ENCODE data around the gene ATXN2.
A peak's percentile ranks its signal among the peaks of the same experiment; 100 is the strongest.

Gene ATXN2

DNA sequence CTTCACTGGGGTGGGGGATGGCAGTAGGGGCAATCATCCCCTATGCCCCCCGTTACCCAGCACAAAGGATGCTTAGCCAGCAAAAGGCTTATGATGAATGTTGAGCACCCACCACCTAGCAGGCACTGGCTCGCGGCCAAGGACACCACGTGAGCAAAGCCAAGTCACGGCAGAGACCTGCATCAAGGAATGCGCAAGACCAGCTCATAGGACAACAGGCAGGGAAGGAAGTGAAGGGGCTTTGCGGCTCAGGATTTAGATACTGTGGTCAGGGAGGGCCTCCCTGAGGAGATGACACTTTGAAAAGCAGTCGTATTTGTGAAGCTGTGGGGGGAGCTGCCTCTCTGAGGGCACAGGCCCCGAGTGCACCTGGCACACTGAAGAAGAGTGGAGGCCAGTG, 160.6 kb downstream of the ATXN2 start:
- DNase-seq = peak in 7 of 56 donors; percentile 16 to 32 (median 24)

DNA sequence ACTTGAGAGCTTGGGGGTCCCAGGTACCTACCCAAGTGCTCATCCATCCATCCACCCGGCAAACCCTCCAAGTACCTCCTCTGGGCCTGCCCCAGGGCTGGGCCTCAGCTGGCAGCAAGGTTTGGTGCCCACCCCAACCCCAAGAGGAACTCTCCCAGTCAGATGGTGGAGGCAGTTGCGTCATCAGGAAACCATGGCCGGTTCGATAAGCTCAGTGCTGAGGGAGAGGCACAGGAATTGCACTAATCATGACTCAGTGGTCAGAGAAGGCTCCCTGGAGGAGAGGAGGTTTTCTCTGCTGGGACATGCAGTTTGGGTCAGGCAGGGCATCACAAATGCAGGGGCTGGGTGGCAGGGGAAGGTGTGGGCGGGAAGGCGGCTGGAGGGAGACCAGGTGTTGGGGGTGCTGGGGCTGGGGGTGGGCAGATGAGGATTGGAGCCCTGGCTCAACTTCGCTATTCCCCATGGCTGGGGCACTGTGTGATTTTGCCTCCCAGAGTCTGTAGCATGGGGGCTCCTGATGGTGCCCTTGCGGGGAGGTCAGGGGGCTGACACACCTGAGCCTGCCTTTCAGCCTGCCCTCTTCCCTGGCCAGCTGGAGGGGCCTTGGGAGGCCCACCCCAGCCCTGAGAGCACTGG, 161.2 kb downstream of the ATXN2 start:
- peak in 4 of 56 donors; percentile 12 to 32 (median 20) for DNase-seq

DNA sequence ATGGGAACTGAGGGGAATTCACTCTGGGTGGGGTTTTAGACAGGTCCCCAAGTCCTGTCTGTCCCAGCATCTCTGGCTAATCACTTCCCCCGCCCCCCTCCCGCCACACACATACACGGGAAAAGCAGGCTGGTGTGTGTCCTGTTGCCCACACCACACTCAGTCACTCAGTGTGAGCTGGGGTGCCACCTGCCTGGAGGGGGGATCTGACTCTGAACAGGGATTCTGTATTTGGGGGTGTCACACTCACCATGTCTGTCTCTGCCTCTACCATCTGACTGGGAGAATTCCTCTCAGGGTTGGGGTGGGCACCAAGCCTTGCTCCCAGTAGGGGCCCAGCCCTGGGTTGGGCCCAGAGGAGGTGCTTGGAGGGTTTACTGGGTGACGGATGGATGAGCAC, 162.3 kb downstream of the ATXN2 start:
- no peak for DNase-seq

DNA sequence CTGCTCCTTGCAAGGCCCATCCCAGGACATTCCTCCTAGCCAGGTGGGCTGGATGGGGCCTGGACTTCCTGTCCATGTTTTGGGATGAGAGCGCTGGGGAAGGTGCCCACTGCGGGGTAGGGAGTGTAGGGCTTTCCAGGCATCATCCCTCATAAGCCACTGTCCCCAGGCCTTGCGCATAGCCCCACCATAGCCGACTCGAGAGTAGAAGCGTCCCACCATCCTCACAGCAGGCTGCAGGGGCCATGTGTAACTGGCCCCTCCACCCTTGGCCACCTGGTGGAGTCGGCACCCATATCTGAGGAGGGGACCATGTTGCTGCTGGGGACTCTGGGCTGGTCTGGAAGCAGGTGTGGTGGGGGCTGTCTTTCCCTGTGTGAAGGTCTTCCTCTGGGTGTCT, 162.8 kb downstream of the ATXN2 start:
- no peak for DNase-seq

DNA sequence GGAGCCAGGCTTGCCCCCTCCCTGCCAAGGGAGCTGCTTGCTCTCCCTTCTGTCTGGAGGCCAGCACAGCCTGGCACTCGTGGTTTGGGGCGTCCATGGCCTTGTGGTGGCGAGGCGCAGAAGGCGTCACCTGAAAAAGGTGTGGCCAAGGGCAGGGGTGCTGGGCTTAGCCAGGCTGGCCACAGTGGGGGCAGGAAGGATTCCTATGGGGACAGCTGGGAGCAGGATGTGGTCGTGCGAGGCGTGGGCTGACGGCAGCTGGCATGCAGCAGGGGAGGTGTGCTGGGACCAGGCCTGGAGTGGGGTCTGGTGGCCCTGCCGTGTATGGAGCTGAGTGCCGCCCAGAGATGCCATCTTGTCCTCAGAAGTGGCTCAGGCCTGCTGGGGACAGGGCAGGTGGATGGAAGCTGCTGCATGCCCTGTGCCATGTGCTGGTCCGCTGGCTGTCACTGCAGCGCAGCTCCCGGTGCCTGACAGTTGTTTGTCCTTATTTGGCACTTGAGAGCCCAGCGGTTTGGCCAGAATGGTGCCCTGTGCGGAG, 163.4 kb downstream of the ATXN2 start:
- DNase-seq = no peak

DNA sequence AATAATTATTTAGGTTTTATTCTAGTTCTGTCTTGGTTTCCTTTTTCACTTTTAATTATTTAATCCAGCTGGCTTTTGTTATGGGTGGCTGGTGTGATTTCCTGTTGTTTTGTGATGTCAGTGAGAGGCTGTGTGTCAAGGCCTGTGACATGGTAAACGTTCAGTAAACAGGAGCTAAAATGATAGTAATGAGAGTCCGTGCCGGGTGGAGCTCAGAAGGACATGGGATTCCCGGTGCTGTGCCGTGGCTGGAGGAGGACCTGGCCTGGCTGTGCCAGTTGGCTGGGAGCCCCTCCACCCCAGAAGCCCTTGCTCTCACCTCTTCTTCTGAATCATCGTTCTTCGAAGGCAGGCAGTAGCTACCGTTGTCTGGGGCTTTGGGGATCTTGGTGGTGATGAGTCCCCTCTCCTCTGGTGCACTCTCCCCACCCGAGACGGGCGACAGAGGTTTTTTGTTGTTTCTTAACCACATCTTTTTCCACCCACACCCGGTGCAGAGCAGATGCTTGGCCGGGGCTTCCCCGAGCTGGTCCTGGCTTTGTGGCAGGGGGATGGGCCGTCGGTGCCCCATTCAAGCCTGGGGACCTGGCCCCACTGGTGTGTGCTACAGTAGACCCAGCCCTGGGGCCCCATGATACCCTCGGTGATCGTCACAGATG, 164.3 kb downstream of the ATXN2 start:
- DNase-seq = peak in 2 of 56 donors; percentile 12 to 28

DNA sequence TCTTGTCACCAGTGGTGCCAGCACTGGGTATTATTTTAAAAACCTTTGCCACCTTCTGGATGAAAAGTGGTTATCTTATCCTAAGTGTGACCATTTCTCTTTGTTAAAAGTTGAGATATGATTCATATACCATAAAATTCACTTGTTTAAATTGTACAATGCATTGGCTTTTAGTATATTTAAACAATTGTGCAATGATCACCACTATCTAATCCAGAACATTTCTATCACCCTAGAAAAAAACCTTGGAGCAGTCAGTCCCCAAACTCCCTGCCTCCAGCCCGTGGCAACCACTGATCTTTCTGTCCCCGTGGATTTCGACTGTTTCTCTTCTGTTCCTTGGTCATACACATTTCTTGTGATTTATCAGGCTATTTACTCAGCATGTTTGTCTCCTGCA, 165.1 kb downstream of the ATXN2 start:
- no peak for DNase-seq

DNA sequence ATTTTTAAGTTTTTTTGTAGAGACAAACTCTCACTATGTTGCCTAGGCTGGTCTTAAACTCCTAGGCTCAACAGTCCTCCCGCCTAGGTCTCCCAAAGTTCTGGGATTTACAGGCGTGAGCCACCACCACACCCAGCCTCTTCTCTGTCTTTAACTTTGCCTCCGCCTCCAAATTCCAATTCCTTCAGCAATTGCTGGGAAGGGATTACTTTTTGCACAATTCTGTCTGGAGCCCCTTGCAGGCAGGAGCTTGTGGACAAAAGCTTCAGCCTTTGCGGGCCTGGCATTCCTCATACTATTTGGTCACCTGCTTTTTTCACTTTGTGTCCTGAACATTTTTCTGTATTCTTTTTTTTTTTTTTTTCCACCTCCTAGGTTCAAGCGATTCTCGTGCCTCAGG, 167.3 kb downstream of the ATXN2 start:
- DNase-seq = no peak

DNA sequence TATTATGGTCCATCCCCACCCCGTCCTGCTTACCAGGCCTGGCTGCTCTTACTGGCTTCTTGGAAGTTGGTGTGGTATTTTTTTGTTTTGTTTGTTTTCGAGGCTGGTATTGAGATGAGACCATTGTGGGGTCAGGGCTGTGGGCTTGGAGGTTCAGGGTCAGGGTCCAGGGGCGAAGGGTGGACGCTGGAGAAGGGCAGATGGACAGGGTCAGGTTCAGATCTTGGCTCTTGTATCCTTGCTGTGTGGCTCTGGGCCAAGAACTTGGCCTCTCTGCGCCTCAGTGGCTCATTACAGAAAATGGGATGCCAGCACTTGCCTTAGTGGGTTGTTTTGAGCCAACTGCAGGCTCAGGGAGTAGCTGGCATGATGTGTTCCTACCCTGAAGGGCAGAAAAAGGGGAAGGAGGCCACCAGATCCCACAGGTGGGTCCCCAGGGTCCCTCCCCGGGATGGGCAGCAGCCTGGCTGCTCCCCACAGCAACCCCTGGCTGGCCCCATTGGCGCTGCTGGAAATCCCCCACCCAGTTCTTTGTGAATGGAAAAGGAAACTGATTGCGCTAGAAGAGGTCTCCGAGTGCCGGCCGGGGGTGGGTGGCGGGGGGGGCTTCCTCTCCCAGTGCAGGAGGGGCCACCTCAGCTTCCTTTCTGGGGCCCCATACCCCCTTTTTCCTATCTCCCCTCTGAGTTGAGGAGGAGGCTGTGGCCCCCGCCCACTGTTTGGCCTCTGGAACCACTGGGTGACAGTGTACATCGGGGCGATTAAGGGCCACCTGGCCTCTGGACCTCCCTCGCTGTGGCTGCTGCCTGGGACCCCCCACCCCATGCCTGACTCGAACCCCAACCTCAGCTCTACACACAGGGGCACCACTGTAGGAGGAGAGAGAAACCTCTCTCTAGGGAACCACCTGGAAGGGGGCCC, 168.4 kb downstream of the ATXN2 start:
- DNase-seq = no peak

DNA sequence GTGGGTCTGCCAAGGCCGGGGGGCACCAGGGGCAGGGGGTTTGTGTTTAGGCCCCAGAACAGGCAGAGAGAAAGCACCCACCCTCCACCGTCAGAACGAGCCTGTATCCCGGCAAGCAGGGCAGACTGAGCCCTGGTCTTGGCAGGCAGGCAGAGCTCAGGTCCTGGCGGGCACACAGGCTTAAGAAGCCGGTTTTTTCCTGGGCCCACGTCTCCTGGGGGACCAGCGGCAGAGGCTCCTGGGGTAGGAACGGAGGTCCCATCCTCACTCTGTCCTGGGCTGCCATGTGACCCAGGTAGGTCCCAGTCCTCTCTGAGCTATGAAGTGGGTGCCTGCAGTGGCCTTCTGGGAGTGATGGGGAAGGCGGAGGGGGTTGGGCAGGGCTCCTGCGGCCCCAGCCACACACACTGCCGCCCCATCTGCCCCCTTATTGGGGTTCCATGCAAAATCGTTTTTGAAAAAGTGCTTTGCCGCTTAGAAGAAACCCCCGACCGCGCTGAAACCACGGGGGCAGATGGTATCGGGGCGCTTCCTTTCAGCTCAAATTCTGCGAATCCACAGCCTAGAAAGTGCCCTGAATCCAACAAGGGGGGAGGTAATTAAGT, 169.2 kb downstream of the ATXN2 start:
- no peak for DNase-seq

DNA sequence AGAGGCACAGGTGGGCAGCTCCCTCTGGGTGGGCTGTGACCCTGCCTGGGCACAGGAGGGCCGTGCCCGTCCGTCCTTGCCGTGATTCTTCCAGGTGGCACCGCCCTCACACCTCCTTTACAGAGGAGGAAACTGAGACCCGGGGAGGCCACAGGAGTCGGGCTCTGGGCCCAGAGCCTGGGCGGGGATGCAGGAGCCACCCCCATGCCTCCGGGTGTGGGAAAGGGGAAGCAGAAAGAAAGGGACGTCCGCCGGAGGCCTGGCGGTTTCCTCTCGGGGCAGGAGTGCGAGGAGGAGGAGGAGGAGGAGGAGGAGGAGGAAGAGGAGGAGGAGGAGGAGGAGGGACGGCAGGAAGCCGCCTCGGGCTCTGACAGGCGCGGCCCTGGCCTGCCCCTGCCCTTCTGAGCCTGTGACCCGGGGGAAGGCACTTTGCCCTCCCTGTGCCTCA, 170.4 kb downstream of the ATXN2 start:
- DNase-seq = peak in 12 of 56 donors; percentile 15 to 46 (median 26)

DNA sequence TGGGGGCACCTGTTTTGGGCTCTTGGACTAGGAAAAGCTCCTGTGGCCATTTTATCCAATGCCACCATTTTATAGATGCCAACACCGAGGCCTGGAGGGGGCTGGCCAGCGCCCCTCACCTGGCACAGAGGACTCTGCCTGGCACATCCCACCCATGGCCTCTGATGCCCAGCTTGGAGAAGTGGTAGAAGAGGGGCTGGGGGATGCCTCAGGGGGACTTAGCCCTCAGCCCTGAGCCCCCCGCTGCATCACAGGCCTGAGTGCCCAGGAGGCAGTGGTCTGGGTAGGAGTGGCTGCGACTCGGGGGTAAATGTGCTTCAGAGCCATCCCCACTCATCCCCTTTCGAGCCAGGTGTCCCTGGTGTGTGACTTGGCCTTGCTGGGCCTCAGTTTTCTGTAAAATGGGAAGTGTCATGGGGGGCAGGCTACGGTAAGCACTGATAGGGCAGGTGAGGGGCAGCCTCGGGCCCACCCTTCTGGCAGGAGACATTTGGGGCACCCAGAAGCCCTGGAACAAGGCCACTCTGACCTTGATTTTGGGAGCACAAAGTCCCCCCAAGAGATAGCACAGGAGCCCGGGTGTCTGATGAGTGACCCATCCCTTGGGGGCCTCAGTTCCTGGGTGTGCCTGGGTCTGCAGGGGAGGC, 170.9 kb downstream of the ATXN2 start:
- DNase-seq = no peak

DNA sequence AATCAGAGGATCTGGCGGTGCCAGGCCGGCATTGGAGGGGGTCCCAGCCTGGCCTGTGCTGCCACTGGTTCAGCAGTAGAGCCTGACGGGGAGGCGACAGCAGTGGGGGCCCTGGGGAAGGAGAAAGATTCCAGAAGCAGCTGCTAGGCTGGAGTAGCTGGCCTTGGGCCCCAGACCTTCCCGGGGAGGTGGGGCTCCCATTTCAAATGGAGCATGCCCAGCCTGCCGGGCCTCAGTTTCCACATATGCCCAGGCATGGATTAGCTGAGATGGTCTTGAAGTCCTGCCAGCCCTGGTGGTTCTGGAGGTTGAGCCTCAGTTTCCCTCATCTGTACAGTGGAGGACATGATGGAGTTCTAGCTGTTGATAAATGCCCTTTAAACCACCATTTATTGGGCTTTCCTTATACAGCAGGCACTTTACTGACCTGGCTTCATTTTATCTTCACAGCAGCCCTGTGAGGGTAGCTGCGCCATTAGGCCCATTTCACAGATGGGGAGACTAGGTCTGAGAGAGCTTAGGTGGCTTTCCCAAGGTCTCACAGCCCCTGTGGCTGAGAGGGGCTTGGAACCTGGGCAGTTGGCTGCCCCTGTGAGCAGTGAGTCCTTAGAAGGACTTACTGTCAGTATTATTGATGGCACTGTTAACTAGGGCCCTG, 171.6 kb downstream of the ATXN2 start:
- no peak for DNase-seq

DNA sequence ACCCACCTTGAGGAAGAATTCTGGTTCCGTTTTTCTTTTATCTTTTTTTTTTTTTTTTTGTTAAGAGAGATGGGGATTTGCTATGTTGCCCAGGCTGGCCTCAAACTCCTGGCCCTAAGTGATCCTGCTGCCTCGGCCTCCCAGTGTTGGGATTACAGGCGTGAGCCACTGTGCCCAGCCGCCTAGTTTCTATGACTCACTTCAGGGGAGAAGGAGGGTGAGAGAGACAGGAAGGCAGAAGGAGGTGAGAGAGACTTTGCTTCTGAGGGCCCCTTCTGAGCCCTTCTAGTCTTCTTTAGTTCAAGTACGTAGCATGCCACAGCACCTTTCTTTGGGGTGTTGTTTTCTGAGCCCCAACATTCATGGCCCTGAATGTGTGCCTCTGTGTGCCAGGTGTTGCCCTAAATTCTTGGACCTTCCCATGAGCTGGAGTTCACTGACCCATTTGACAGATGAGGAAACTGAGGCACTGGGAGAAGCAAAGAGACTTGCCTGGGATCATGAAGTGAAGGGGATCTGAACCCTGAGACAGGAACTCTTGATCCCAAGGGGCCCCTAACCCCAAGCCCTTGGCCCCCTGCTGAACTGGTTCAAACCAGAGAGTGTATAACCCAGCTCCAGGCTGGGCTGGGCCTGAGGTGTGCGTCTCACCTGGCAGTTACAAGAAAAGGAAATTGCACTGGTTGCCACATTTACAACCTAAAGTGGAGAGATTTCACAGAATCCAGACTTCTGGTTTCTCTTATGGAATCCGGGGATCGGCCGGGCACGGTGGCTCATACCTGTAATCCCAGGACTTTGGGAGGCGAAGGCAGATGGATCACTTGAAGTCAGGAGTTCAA, 172.6 kb downstream of the ATXN2 start:
- no peak for DNase-seq

DNA sequence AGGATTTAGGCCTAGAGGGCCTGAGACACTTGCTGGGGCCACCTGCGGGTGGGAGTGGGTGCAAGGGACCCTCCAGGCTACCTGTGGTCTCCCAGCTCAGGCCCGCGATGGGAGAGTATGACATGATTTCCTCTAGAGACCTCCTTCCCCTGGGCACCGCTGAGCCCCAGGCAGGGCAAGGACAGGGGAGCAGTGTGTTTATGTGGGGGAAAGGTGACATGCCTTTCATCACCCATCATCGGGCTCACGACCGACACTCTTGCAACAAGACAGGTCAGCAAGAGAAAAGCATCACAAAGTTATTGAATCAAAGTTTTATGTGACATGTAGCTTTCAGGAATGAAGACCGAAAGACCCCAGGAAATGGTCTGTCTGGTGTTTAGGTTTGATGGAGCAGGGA, 173.5 kb downstream of the ATXN2 start:
- DNase-seq = no peak

DNA sequence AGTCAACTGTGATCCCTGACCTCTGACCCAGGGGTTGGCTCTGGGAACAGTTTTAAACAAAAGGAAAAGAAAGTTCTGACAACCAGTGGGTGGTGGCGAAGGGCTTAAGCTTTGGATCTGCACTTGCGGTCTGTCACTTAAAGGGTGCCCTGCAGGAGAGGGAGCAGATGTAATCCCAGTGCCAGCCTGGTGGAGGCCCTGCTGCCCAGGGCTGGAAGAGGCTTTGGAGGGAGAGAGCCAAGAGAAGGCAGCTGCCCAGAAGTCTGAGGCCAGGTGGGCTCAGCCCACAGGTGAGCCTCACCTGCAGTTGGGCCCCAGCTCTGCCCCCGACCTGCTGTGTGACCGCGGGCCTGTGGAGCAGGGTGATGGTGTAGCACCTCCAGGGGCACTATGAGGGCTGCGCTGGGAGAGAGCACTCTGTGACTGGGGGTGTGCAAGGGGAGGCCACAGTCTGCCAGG, 174.3 kb downstream of the ATXN2 start:
- DNase-seq = no peak

DNA sequence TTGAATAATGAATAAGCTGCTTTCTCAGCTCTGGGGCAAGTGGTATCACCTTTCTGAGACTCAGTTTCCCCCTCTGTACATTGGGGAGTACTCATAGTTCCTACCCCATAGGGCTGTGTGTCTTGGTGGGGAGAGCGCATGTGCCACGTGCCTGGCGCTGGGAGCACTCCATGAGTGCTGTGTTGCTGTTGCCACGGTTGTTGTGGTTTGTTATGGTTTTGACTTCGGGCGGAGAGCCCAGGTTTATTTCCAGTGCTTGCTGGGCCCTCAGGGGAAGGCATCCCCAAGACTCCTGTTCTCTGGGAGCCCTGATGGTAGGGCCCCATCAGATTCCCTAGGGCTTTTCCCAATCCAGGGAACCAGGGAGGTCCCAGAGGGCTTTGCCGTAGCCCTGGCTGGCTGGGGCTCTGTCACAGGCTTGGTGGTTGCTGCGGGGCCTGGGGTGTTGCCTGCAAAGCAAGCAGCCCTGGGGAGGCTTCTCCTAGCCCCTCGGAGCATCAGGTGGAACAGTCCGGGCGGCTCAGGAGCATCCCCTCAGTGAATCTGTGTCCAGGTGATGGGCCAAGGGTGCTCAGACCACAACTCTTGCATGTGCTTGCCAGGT, 174.8 kb downstream of the ATXN2 start:
- no peak for DNase-seq

DNA sequence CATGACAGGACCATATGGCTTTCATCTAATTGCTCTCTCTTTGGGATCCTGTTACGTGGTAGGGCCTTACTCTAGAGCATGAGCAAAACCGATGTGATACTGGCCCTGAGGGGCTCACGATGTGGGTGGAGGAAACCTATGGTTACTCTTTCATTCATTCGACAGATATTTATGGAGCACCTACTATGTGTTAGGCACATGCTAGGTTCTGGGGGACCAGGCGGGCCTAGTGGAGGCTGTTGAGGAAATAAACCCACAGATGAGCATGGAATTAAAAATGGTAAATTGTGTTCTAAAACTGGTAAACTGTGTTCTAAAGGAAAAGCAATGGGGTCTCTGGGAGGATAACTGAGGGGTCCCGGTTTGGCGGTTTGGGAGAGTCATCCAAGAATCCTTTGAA, 178.6 kb downstream of the ATXN2 start:
- DNase-seq = no peak

DNA sequence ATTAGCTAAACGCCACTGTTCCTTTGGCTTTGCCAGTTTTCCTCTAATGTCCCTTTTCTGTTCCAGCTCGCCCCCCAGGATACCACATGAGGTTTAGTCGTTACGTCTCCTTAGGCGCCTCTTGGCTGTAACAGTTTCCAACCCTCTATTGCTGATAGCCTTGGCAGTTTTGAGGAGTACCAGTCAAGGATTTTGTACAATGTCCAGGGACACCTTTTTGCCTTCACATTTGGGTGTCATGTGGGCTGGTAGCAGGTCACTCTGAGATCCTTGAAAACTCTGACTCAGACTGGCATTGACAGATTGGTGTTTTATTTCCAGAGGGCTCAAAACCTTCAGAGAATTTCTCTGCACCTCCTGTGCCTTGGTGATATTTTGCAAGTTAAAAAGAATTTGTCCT, 179.3 kb downstream of the ATXN2 start:
- no peak for DNase-seq
